ENCODE data around the gene CCL8.

Gene CCL8

GRCh38 chr17:34300652-34301370 lies 18.4 kb upstream of the CCL8 start:
- ChIA-PET CTCF (interaction anchor here (1.1 to 14.9 kb wide), 10 partner anchors 8 to 99 kb away, joined by 3 to 183 read pairs (median 5); partner anchors contain the start of genes CCL1, CCL2 and CCL8), POLR2A (interaction anchor here (0.5 to 2.2 kb wide), 3 partner anchors 46 to 1132 kb away, joined by 4 to 16 read pairs (median 12); partner anchors contain the start of gene CCL2)
- no peak for TF ChIP-seq CTCF (IDR thresholded peaks at IDR 0.05; ENCODE audit: insufficient read depth, low read length, missing control alignments)
- DNase-seq (ENCODE audit: low read depth, low spot score): no peak
- H3K4me3 ChIP-seq (ENCODE audit: low read depth, low read length): no peak overlapping the region

GRCh38 chr17:34301986-34302385 lies 17.2 kb upstream of the CCL8 start:
- CTCF ChIA-PET: interaction anchor here (1.2 to 14.9 kb wide), 5 partner anchors 8 to 100 kb away, joined by 3 to 183 read pairs (median 11); partner anchors contain the start of genes CCL1, CCL2 and CCL8
- DNase-seq (ENCODE audit: low read depth, low spot score): no peak
- H3K4me3 ChIP-seq (ENCODE audit: low read depth, low read length): no peak overlapping the region
- TF ChIP-seq CTCF (IDR thresholded peaks at IDR 0.05; ENCODE audit: insufficient read depth, low read length, missing control alignments): no peak
- POLR2A ChIA-PET: interaction anchor here (1.1 kb wide), 1 partner anchor 63 kb away, joined by 3 read pairs; no protein-coding TSS in a partner anchor

- DNase-seq (ENCODE audit: low read depth, low spot score): no peak
- no peak overlapping the region for H3K4me3 ChIP-seq (ENCODE audit: low read depth, low read length)
- TF ChIP-seq CTCF (IDR thresholded peaks at IDR 0.05; ENCODE audit: insufficient read depth, low read length, missing control alignments): no peak
- ChIA-PET POLR2A (interaction anchor here (1.1 kb wide), 1 partner anchor 64 kb away, joined by 3 read pairs; no protein-coding TSS in a partner anchor), CTCF (interaction anchor here (1.8 to 14.9 kb wide), 4 partner anchors 17 to 100 kb away, joined by 4 to 183 read pairs (median 87); partner anchors contain the start of genes CCL1, CCL2 and CCL8)
Measured at GRCh38 chr17:34302636-34303035, 16.6 kb upstream of the CCL8 start.

GRCh38 chr17:34303606-34304005 lies 15.6 kb upstream of the CCL8 start:
- ChIA-PET POLR2A (no interaction called here), CTCF (interaction anchor here (1.2 to 14.9 kb wide), 3 partner anchors 9 to 101 kb away, joined by 3 to 183 read pairs (median 163); partner anchors contain the start of gene CCL1)
- no peak for TF ChIP-seq CTCF (IDR thresholded peaks at IDR 0.05; ENCODE audit: insufficient read depth, low read length, missing control alignments)
- H3K4me3 ChIP-seq (ENCODE audit: low read depth, low read length): no peak overlapping the region
- no peak for DNase-seq (ENCODE audit: low read depth, low spot score)

GRCh38 chr17:34305061-34305460 lies 14.2 kb upstream of the CCL8 start:
- H3K4me3 ChIP-seq (ENCODE audit: low read depth, low read length): no peak overlapping the region
- ChIA-PET CTCF (interaction anchor here (0.7 to 14.9 kb wide), 9 partner anchors 14 to 134 kb away, joined by 3 to 183 read pairs (median 4); partner anchors contain the start of gene CCL1), POLR2A (no interaction called here)

More at GRCh38 chr17:34305061-34305460, 14.2 kb upstream of the CCL8 start:
- no peak for DNase-seq (ENCODE audit: low read depth, low spot score)
- no peak for TF ChIP-seq CTCF (IDR thresholded peaks at IDR 0.05; ENCODE audit: insufficient read depth, low read length, missing control alignments)
